Epithelial cell of proximal tubule (primary cell): Measurements from ENCODE around the gene ISCA1. TPM values are rescaled to one million over a fixed set of nuclear protein-coding genes. Genes with fewer than 3 reads are reported as not detected.
"Not testable (repeated sequence)": the region's sequence is repeated elsewhere in the genome, so short reads cannot be mapped to it uniquely, and the experiment has no call there.

Source experiments
- DNase-seq: peaks from one replicate; pipeline ENCODE4 v3.0.0-alpha.2; 2011; ENCODE audit warnings: low read depth
- H3K4me3 ChIP-seq: 2 replicates; pipeline ENCODE4 v1.5.1; 2011; ENCODE audit warnings: low read depth, mild to moderate bottlenecking, low read length
- CTCF ChIP-seq: conservative IDR thresholded peaks from 2 replicates; pipeline ENCODE4 v1.5.1; 2012; ENCODE audit warnings: low read depth, mild to moderate bottlenecking, low read length
- total RNA-seq: library from RNA; depleted of rRNA; stranded (reverse); fragments of >200 nt; gene quantifications from 2 replicates; pipeline ENCODE4 v1.2.3, GENCODE V29; 2015

ISCA1 gene
- total RNA-seq, 1 donor from 2014 or later: 25.2 TPM

GRCh38 chr9:86322973-86323644 is 40.8 kb upstream of the ISCA1 start:
- no peak for TF ChIP-seq CTCF
- no peak overlapping the region for H3K4me3 ChIP-seq
- no peak for DNase-seq

- DNase-seq: peak; percentile 12
- no peak overlapping the region for H3K4me3 ChIP-seq
- TF ChIP-seq CTCF: no peak
These were observed 39.0 kb upstream of the ISCA1 start for GRCh38 chr9:86321373-86321772.

- DNase-seq: no peak
- no peak overlapping the region for H3K4me3 ChIP-seq
- no peak for TF ChIP-seq CTCF
These were observed 35.8 kb upstream of the ISCA1 start for GRCh38 chr9:86318187-86318586.

GRCh38 chr9:86315078-86315477 is 32.7 kb upstream of the ISCA1 start:
- TF ChIP-seq CTCF: no peak
- no peak for DNase-seq
- no peak overlapping the region for H3K4me3 ChIP-seq

GRCh38 chr9:86312959-86313358 is 30.6 kb upstream of the ISCA1 start:
- not testable (repeated sequence) for DNase-seq, H3K4me3 ChIP-seq

- DNase-seq: no peak
- no peak overlapping the region for H3K4me3 ChIP-seq
These were observed 26.3 kb upstream of the ISCA1 start for GRCh38 chr9:86308687-86309086.

GRCh38 chr9:86304236-86304730 is 21.9 kb upstream of the ISCA1 start:
- TF ChIP-seq CTCF: no peak
- no peak overlapping the region for H3K4me3 ChIP-seq
- no peak for DNase-seq

More at GRCh38 chr9:86308687-86309086, 26.3 kb upstream of the ISCA1 start:
- no peak for TF ChIP-seq CTCF
